Activated T-cell treated with anti-CD3 and anti-CD28 coated beads, Interleukin-2, amount 50 U/mL, for 4 hours (primary cell): ENCODE measurements around the gene FAM114A1. TPM values are rescaled to one million over a fixed set of nuclear protein-coding genes. Genes with fewer than 3 reads are reported as not detected.
"Not testable (repeated sequence)": the region's sequence is repeated elsewhere in the genome, so short reads cannot be mapped to it uniquely, and the experiment has no call there.

Source experiments
- ATAC-seq, 2 donors: fragments of 200-7000 bp; cut with Tn5 transposase; one replicate each; pipeline ENCODE4 v1.10.0; 2021
- DNase-seq: peaks from one replicate; pipeline ENCODE4 v3.0.0-alpha.2; 2020
- H3K27me3 Mint-ChIP-seq: one replicate; pipeline ENCODE4 v1.8.0; 2021; ENCODE audit warnings: low read depth, mixed read lengths
- H3K36me3 Mint-ChIP-seq: one replicate; pipeline ENCODE4 v1.8.0; 2022; ENCODE audit warnings: mixed read lengths; ENCODE audit not compliant: insufficient read depth
- H3K4me1 Mint-ChIP-seq: one replicate; pipeline ENCODE4 v1.8.0; 2021; ENCODE audit warnings: low read depth, mixed read lengths
- H3K4me3 Mint-ChIP-seq: one replicate; pipeline ENCODE4 v1.8.0; 2021; ENCODE audit warnings: mild to moderate bottlenecking, moderate library complexity, mixed read lengths
- H3K9me3 Mint-ChIP-seq: one replicate; pipeline ENCODE4 v1.8.0; 2021; ENCODE audit warnings: mixed read lengths
- total RNA-seq, 3 donors: library from RNA; stranded (reverse); gene quantifications; one replicate each; pipeline ENCODE4 v1.2.1, GENCODE V29; 2021

FAM114A1 gene
- total RNA-seq, 3 donors from 2014 or later, result 0.24 to 0.34 (median 0.25) TPM

DNA sequence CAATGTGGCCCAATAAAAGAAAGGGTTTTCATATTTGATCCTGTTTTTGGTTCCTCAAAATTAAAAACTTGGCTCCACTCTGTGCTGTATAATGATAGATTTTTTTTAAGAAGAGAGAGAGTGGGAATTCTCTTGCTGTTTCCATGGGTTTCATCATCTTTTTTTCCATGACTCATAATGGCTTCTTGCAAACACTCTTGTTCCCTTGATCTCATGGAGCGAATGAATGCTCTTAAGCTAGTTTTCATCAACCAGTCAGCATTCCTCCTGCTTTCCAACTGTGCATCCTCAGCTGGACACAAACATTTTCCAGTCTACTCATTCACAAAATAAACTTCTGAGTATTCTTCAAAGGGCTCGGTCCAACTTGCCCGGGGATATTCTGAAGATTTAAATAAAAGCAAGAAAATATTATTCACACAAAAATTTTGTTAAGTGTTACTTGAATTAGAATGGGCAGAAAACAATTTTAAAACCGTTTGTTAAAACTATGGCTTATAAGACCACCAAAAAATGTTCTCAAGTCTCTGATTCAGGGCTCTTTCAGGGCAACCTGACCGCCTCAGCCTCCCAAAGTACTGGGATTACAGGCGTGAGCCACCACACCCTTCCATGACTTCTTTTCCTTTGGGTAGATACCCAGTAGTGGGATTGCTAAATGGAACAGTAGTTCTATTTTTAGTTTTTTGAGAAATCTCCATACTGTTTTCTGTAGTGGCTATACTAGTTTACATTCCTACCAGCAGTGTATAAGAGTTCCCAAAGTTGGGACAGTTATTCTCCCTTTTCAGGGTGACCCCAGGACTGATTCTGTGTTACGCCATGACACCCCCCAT is 99.9 kb downstream of the FAM114A1 start:
- Mint-ChIP-seq H3K27me3 (no peaks in the 10 kb centered on the region), H3K36me3 (peaks cover 44% of the 10 kb centered on the region), H3K9me3 (no peaks in the 10 kb centered on the region), H3K4me3 (no peak overlapping the region), H3K4me1 (peaks cover 8% of the 10 kb centered on the region)
- DNase-seq, result no peak
- ATAC-seq, result no peak

DNA sequence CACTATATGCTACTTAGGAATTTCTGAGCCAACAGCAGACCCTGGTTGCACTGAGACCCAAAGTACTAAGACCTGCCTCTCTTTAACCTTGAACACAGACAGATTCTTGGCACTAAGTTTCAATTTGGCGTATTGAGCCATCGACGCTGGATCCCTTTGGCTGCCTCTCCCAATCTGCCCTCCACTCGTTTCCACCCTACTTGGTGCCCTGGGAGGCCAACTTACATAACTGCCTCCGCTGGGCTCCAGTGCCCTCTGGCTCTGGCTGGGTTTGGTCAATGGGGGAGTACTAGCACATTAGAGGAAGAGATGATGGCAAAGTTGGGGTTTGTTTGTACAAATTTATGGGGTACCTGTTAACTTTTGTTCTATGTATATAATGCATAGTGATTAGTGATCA is 101.1 kb downstream of the FAM114A1 start:
- Mint-ChIP-seq H3K36me3 (peaks cover 42% of the 10 kb centered on the region), H3K9me3 (no peaks in the 10 kb centered on the region), H3K4me3 (no peak overlapping the region), H3K4me1 (peaks cover 8% of the 10 kb centered on the region), H3K27me3 (no peaks in the 10 kb centered on the region)
- ATAC-seq (no peak), DNase-seq (no peak)

DNA sequence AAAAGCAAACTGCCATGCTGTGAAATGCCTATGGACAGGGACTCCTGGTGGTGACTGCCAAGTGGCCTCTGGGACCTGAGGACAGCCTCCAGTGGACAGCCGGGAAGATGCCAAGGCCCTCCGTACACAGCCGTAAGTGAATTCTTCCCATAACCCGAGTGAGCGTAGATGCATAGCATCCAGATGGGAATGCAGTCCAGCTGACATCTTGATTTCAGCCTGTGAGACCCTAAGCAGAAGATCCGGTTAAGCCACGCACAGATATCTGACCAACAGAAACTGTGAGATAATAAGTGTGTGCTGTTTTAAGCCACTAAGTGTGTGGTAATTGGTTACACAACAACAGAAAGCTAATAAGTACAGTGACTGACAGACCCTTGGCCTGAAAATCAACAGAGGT is 108.7 kb downstream of the FAM114A1 start:
- Mint-ChIP-seq H3K9me3 (no peaks in the 10 kb centered on the region), H3K27me3 (no peaks in the 10 kb centered on the region), H3K4me1 (peaks cover 9% of the 10 kb centered on the region), H3K36me3 (peaks cover 10% of the 10 kb centered on the region), H3K4me3 (no peak overlapping the region)
- ATAC-seq, result no peak
- no peak for DNase-seq

DNA sequence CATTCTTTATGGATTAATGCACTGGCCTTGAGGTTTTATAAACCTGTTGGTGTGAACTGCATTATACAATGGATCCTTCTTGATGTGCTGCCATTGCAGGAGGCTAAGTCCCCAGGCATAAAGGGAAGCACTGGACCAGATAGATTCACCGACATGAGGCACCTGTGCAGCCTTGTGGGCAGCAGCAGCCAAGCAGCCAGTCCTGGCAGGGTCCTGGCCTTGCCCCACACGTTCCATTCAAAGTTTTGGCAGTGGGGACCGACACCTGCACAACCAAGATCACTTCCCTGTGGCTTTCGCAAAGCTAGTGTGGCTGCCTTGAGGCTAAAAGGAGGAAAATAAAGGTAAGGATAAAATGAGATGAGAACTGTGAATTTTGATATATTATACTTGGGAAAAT is 111.5 kb downstream of the FAM114A1 start:
- H3K4me1 Mint-ChIP-seq, result peaks cover 21% of the 10 kb centered on the region
- H3K4me3 Mint-ChIP-seq, result no peak overlapping the region
- no peaks in the 10 kb centered on the region for H3K27me3 Mint-ChIP-seq
- peaks cover 25% of the 10 kb centered on the region for H3K36me3 Mint-ChIP-seq
- ATAC-seq (no peak), DNase-seq (no peak)
- H3K9me3 Mint-ChIP-seq, result no peaks in the 10 kb centered on the region

DNA sequence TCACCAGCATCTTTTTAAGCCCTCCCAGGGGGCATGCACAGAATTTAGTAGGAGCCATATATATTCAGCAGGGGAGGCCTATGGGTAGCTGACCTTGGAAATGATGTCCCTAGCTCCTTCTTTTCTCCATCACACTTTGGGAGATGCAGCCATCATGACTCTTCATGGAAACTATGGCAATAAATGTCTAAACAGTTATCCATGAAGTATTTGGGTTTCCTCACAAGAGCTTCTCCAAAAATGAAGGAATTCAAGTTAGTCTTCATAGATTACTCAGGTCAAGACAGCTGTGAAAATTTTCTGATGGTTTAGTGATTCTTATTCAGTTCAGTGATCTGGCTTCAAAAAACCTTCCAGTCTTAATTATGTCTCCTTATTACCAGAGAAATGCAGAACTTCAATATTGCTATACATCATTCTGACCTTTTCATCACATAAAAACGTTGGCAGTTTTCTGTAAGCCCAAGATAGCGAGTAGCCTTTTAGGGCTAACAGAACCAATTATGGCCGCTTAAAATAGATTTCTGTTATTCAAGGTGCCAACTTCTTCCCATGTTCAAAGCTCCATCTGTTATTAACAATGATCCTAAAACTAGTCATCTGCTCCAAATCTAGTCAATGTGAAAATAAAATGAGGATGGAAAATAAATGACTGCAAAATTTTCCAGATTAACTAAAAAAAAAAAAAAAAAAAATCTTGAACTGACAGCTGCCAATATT is 112.1 kb downstream of the FAM114A1 start:
- Mint-ChIP-seq H3K27me3 (no peaks in the 10 kb centered on the region), H3K9me3 (no peaks in the 10 kb centered on the region), H3K4me1 (peaks cover 23% of the 10 kb centered on the region), H3K4me3 (no peak overlapping the region), H3K36me3 (peaks cover 27% of the 10 kb centered on the region)
- DNase-seq, result no peak
- ATAC-seq, result no peak

DNA sequence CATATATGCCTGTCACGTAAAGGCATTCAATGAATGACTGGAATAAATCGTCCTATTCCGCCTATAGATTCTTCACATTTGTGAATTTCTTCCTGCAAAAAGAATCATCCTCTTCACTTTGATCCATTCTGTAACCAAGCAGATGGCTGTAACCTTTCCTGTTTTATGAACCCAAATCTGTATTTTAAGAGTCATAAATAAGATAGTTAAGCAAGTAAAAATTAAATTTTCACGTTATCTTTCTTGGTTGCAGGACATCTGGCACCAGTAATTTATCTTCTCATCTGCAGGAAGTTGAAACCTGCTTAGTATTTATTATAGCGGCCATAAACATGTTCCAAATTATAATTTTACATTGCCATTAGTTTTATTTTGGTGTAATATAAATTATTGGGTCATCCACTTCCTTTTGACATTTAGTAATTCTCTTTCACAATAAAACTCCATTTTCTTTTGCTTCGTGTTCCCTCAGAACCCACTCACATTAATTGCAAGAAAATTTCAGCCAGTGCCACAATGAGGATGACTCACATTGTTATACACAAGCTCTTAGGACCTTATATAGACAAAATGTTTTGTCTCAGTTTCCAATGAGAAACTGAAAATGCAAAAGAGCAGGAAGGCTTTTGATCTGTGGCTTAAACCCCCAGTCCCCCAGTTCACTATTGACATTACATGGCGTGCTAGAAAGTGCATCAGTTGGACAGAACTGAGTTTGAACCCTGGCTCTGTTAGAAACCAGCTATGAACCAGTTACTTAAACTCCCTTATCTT is 113.5 kb downstream of the FAM114A1 start:
- Mint-ChIP-seq H3K36me3 (peaks cover 28% of the 10 kb centered on the region), H3K4me3 (peak overlapping the region; percentile 19), H3K27me3 (no peaks in the 10 kb centered on the region), H3K9me3 (no peaks in the 10 kb centered on the region), H3K4me1 (peaks cover 28% of the 10 kb centered on the region)
- DNase-seq (no peak), ATAC-seq (peak; percentile 75)

DNA sequence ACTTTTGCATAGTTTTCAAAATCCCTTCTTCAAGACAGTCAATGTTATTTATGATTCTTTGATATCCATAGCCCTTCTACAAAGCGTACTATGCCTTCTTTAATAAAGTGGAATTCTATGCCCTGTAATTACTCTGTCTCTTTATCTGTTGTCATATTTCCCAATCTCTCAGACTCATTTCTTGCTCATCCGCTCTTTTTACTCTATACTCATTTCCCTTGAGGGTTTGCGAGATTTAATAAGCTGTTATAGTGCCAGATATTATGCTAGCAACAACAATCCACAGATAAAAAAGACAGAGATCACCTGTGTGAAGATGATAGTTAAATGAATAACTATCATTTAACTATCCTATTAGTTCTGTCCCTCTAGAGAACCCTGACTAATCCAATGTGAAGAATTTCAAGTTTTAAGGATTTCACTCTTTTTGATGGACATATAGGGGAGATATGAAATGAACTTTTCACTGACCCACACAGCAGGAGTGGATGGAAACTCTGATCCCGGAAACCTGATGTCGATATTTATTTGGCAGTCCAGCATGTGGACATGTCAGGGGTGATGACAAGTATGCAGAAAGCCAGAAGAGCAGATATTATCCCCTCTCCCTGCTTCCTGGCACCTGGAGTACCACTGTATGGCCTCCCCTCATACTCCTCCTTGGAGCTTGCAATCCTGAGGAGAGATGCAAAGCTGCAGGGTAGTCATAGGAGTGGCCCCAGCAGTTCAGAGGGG is 114.9 kb downstream of the FAM114A1 start:
- no peaks in the 10 kb centered on the region for H3K27me3 Mint-ChIP-seq
- ATAC-seq (no peak), DNase-seq (no peak)
- H3K4me1 Mint-ChIP-seq, result peaks cover 37% of the 10 kb centered on the region
- H3K4me3 Mint-ChIP-seq, result no peak overlapping the region
- peaks cover 31% of the 10 kb centered on the region for H3K36me3 Mint-ChIP-seq
- H3K9me3 Mint-ChIP-seq, result no peaks in the 10 kb centered on the region

DNA sequence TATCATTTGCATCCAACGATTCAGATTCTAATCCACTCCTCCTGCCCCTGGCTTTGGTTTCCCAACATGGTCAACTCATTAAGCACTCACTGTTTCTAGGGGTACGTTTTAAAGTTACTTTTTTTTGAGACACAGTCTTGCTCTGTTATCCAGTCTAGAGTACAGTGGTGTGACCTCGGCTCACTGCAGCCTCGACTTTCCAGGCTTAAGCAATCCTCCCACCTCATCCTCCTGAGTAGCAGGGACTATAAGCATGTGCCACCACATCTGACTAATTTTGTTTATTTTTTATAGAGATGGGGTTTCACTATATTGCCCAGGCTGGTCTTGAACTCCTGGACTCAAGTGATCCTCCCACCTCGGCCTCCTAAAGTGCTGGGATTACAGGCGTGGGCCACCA is 115.7 kb downstream of the FAM114A1 start:
- peaks cover 30% of the 10 kb centered on the region for H3K36me3 Mint-ChIP-seq
- no peak for ATAC-seq
- DNase-seq, result no peak
- H3K27me3 Mint-ChIP-seq, result no peaks in the 10 kb centered on the region
- no peak overlapping the region for H3K4me3 Mint-ChIP-seq
- no peaks in the 10 kb centered on the region for H3K9me3 Mint-ChIP-seq
- peaks cover 39% of the 10 kb centered on the region for H3K4me1 Mint-ChIP-seq

DNA sequence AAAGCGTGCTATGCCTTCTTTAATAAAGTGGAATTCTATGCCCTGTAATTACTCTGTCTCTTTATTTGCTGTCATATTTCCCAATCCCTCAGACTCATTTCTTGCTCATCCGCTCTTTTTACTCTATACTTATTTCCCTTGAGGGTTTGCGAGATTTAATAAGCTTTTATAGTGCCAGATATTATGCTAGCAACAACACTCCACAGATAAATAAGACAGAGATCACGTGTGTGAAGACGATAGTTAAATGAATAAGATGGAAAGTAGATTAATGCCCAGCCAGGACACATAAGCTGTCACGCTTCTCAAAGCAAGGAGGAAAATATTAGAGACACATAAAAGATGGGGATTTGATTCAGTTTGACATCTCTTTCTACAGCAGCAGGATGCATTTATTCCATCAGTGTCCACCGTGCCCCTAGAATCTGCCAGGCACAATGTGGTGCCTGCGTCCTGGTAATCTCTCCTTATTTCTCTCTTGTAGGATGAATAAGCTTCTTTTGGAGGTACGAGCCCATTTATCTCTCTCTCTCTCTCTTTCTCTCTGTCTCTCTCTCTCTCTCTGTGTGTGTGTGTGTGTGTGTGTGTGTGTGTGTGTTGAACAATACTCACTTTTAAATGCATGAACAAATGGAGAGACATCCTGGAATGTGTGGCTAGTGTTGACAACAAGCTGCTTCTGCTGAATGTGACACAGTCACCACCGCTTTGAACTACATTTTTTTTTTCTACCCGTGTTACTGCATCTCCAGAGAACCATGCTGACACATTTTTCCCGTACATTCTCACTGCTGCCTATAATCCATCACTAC is 116.4 kb downstream of the FAM114A1 start:
- no peak for DNase-seq
- peak in 1 of 2 donors; percentile 42 for ATAC-seq
- H3K36me3 Mint-ChIP-seq, result peaks cover 34% of the 10 kb centered on the region
- no peak overlapping the region for H3K4me3 Mint-ChIP-seq
- H3K27me3 Mint-ChIP-seq, result no peaks in the 10 kb centered on the region
- H3K9me3 Mint-ChIP-seq, result no peaks in the 10 kb centered on the region
- H3K4me1 Mint-ChIP-seq, result peaks cover 43% of the 10 kb centered on the region

DNA sequence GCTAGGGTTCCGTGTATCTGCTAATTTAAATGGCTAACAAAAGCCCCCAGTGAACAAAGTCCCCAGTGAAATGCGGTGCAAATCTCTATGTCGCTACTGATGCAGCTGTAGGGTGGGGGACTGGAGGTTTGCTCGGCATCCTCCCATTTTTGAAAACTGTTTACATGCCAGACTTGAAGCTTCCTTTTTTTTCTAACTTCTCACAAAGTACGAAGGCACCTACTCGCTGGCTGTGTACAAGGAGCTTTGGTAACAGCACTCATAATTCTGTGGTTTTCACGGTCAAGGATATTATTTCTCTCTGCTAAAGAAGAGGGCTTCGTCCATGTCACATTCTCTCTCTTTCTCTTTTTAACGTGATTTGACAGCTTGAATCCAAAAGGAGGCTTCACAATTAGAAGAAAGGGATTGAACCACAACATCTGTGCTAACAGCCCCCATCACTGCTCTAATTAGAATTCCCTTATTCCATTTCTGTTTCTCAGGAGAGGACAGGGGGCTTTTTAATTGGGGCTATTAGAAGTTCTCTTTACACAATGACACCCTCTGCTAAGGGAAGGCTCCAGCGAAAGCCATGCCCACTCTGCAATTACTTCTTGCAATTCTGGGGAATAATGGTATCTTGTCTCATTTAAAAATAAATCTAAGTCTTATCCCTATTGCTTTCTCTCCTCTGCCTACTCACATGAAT is 117.9 kb downstream of the FAM114A1 start:
- Mint-ChIP-seq H3K36me3 (peaks cover 33% of the 10 kb centered on the region), H3K4me3 (no peak overlapping the region), H3K9me3 (no peaks in the 10 kb centered on the region), H3K4me1 (peaks cover 40% of the 10 kb centered on the region), H3K27me3 (no peaks in the 10 kb centered on the region)
- no peak for DNase-seq
- ATAC-seq, result no peak

DNA sequence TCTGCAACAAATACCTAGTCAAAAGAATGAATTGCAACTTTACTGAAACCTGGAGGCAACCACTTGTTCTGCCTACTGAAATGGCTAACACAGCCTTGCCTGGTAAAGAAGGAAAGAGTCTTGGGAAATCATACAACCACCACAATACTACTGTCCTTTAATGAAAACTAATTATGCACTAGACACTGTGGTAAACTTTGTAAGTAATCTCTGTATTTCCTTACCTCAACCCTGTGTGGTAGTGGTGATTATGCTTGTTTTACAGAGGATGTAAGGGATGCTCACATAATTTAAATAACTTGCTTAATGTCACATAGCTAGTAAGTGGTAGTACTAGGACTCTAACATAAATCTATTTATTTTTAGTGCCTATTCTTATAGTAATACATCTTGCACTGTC is 119.9 kb downstream of the FAM114A1 start:
- peaks cover 26% of the 10 kb centered on the region for H3K4me1 Mint-ChIP-seq
- H3K9me3 Mint-ChIP-seq, result no peaks in the 10 kb centered on the region
- DNase-seq (no peak), ATAC-seq (peak in 1 of 2 donors; percentile 28)
- H3K27me3 Mint-ChIP-seq, result no peaks in the 10 kb centered on the region
- no peak overlapping the region for H3K4me3 Mint-ChIP-seq
- peaks cover 29% of the 10 kb centered on the region for H3K36me3 Mint-ChIP-seq

DNA sequence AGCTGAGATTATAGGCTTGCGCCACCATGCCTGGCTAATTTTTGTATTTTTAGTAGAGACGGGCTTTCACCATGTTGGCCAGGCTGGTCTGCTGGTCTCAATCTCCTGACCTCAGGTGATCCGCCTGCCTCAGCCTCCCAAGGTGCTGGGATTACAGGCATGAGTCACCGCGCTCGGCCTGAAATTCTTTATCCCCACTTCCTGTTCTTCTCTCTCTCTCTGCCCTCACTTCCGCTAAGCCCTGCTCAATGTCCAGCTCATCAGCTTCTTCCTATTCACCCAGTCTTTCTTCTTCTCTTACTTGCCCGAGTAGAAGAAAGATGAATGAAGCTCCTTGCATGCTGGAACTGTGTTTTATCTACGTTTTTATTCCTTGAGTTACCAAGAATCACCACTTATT is 120.7 kb downstream of the FAM114A1 start:
- not testable (repeated sequence) for DNase-seq, H3K9me3 Mint-ChIP-seq, H3K4me3 Mint-ChIP-seq, ATAC-seq, H3K27me3 Mint-ChIP-seq
- peaks cover 26% of the 10 kb centered on the region for H3K36me3 Mint-ChIP-seq
- peaks cover 25% of the 10 kb centered on the region for H3K4me1 Mint-ChIP-seq

DNA sequence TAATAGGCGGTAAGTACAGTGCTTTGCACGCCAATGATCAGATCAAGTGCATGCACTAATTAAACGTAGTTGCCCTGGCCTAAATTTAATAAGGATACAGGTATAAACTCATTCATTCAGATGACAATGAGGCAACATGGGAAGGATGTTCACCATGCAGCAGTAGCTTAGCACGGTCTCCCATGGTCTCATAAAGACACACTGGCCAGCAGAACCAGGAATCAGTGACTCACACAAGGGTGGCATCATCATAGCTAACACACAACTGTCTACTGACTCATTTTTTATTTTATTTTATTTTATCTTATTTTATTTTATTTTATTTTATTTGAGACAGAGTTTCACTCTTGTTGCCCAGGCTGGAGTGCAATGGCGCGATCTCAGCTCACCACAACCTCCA is 121.9 kb downstream of the FAM114A1 start:
- Mint-ChIP-seq H3K27me3 (no peaks in the 10 kb centered on the region), H3K4me3 (no peak overlapping the region), H3K36me3 (peaks cover 27% of the 10 kb centered on the region)

More for the DNA sequence above, 121.9 kb downstream of the FAM114A1 start:
- H3K9me3 Mint-ChIP-seq, result no peaks in the 10 kb centered on the region
- DNase-seq (no peak), ATAC-seq (no peak)
- H3K4me1 Mint-ChIP-seq, result peaks cover 21% of the 10 kb centered on the region
